ENCODE measurements around the gene NFATC2.

The NFATC2 gene

DNA sequence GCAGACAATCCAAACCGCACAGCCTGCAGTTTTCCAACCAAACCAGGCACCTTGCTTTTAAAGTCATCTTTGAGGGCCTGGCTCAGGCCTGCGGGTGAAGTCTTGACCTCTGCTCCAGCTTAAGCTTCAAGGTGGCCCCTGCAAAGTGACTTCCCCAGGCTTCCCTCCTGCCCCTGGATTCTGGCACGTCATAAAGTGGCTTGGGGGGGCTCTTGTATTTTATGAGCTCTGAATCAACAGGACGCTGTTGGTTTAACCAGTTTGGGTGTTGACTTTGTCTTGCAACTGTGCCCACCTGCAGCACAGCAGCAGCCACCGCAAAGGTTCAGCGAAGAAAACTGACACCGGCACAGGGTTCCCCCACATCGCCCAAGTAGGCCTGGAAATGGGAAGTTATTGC, 81.2 kb downstream of the NFATC2 start (continued):
- TF ChIP-seq, protein P1, sequence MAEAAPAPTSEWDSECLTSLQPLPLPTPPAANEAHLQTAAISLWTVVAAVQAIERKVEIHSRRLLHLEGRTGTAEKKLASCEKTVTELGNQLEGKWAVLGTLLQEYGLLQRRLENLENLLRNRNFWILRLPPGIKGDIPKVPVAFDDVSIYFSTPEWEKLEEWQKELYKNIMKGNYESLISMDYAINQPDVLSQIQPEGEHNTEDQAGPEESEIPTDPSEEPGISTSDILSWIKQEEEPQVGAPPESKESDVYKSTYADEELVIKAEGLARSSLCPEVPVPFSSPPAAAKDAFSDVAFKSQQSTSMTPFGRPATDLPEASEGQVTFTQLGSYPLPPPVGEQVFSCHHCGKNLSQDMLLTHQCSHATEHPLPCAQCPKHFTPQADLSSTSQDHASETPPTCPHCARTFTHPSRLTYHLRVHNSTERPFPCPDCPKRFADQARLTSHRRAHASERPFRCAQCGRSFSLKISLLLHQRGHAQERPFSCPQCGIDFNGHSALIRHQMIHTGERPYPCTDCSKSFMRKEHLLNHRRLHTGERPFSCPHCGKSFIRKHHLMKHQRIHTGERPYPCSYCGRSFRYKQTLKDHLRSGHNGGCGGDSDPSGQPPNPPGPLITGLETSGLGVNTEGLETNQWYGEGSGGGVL (tag by site-specific recombination; IDR thresholded peaks at IDR 0.05): no peak
- TF ChIP-seq ZNF302 (tag by site-specific recombination; IDR thresholded peaks at IDR 0.05; ENCODE audit: low read depth) (no peak), ZNF423 (tag by site-specific recombination; IDR thresholded peaks at IDR 0.05) (no peak), ZNF114 (tag by site-specific recombination; IDR thresholded peaks at IDR 0.05) (no peak), ZNF239 (tag by site-specific recombination; IDR thresholded peaks at IDR 0.05) (no peak), ZNF549 (tag by site-specific recombination; IDR thresholded peaks at IDR 0.05) (no peak), ZNF747 (tag by site-specific recombination; IDR thresholded peaks at IDR 0.05) (no peak), ZNF776 (tag by site-specific recombination; IDR thresholded peaks at IDR 0.05; ENCODE audit: borderline replicate concordance) (no peak), ZNF37A (tag by site-specific recombination; IDR thresholded peaks at IDR 0.05) (no peak), MYNN (tag by site-specific recombination; IDR thresholded peaks at IDR 0.05; ENCODE audit: borderline replicate concordance) (no peak), GLIS1 (tag by site-specific recombination; IDR thresholded peaks at IDR 0.05) (peak; percentile 99), ZNF157 (tag by site-specific recombination; IDR thresholded peaks at IDR 0.05) (no peak), ZNF585B (tag by site-specific recombination; IDR thresholded peaks at IDR 0.05) (no peak), OSR2 (tag by site-specific recombination; IDR thresholded peaks at IDR 0.05) (peak; percentile 59), GFI1B (tag by site-specific recombination; IDR thresholded peaks at IDR 0.05) (no peak), ZIC2 (tag by site-specific recombination; IDR thresholded peaks at IDR 0.05) (peak; percentile 90), ZNF792 (tag by site-specific recombination; IDR thresholded peaks at IDR 0.05) (no peak), SP2 (tag by site-specific recombination; IDR thresholded peaks at IDR 0.05) (no peak), ZNF248 (tag by site-specific recombination; IDR thresholded peaks at IDR 0.05) (no peak), ZNF19 (tag by site-specific recombination; IDR thresholded peaks at IDR 0.05; ENCODE audit: low read depth) (no peak), ZNF596 (tag by site-specific recombination; IDR thresholded peaks at IDR 0.05) (no peak), ZBTB7A (tag by site-specific recombination; IDR thresholded peaks at IDR 0.05; ENCODE audit: low read depth) (no peak)
- TF ChIP-seq, protein P2, sequence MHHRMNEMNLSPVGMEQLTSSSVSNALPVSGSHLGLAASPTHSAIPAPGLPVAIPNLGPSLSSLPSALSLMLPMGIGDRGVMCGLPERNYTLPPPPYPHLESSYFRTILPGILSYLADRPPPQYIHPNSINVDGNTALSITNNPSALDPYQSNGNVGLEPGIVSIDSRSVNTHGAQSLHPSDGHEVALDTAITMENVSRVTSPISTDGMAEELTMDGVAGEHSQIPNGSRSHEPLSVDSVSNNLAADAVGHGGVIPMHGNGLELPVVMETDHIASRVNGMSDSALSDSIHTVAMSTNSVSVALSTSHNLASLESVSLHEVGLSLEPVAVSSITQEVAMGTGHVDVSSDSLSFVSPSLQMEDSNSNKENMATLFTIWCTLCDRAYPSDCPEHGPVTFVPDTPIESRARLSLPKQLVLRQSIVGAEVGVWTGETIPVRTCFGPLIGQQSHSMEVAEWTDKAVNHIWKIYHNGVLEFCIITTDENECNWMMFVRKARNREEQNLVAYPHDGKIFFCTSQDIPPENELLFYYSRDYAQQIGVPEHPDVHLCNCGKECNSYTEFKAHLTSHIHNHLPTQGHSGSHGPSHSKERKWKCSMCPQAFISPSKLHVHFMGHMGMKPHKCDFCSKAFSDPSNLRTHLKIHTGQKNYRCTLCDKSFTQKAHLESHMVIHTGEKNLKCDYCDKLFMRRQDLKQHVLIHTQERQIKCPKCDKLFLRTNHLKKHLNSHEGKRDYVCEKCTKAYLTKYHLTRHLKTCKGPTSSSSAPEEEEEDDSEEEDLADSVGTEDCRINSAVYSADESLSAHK (tag by site-specific recombination; IDR thresholded peaks at IDR 0.05): no peak
- TF ChIP-seq, protein P3, sequence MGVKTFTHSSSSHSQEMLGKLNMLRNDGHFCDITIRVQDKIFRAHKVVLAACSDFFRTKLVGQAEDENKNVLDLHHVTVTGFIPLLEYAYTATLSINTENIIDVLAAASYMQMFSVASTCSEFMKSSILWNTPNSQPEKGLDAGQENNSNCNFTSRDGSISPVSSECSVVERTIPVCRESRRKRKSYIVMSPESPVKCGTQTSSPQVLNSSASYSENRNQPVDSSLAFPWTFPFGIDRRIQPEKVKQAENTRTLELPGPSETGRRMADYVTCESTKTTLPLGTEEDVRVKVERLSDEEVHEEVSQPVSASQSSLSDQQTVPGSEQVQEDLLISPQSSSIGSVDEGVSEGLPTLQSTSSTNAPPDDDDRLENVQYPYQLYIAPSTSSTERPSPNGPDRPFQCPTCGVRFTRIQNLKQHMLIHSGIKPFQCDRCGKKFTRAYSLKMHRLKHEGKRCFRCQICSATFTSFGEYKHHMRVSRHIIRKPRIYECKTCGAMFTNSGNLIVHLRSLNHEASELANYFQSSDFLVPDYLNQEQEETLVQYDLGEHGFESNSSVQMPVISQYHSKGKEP (tag by site-specific recombination; IDR thresholded peaks at IDR 0.05): peak; percentile 78; the same call in 1 of the 2 replicates
- TF ChIP-seq, protein P4, sequence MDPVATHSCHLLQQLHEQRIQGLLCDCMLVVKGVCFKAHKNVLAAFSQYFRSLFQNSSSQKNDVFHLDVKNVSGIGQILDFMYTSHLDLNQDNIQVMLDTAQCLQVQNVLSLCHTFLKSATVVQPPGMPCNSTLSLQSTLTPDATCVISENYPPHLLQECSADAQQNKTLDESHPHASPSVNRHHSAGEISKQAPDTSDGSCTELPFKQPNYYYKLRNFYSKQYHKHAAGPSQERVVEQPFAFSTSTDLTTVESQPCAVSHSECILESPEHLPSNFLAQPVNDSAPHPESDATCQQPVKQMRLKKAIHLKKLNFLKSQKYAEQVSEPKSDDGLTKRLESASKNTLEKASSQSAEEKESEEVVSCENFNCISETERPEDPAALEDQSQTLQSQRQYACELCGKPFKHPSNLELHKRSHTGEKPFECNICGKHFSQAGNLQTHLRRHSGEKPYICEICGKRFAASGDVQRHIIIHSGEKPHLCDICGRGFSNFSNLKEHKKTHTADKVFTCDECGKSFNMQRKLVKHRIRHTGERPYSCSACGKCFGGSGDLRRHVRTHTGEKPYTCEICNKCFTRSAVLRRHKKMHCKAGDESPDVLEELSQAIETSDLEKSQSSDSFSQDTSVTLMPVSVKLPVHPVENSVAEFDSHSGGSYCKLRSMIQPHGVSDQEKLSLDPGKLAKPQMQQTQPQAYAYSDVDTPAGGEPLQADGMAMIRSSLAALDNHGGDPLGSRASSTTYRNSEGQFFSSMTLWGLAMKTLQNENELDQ (tag by site-specific recombination; IDR thresholded peaks at IDR 0.05; ENCODE audit: low read depth): no peak
- TF ChIP-seq, protein P5, sequence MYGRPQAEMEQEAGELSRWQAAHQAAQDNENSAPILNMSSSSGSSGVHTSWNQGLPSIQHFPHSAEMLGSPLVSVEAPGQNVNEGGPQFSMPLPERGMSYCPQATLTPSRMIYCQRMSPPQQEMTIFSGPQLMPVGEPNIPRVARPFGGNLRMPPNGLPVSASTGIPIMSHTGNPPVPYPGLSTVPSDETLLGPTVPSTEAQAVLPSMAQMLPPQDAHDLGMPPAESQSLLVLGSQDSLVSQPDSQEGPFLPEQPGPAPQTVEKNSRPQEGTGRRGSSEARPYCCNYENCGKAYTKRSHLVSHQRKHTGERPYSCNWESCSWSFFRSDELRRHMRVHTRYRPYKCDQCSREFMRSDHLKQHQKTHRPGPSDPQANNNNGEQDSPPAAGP (tag by site-specific recombination; IDR thresholded peaks at IDR 0.05): no peak
- TF ChIP-seq, protein P6, sequence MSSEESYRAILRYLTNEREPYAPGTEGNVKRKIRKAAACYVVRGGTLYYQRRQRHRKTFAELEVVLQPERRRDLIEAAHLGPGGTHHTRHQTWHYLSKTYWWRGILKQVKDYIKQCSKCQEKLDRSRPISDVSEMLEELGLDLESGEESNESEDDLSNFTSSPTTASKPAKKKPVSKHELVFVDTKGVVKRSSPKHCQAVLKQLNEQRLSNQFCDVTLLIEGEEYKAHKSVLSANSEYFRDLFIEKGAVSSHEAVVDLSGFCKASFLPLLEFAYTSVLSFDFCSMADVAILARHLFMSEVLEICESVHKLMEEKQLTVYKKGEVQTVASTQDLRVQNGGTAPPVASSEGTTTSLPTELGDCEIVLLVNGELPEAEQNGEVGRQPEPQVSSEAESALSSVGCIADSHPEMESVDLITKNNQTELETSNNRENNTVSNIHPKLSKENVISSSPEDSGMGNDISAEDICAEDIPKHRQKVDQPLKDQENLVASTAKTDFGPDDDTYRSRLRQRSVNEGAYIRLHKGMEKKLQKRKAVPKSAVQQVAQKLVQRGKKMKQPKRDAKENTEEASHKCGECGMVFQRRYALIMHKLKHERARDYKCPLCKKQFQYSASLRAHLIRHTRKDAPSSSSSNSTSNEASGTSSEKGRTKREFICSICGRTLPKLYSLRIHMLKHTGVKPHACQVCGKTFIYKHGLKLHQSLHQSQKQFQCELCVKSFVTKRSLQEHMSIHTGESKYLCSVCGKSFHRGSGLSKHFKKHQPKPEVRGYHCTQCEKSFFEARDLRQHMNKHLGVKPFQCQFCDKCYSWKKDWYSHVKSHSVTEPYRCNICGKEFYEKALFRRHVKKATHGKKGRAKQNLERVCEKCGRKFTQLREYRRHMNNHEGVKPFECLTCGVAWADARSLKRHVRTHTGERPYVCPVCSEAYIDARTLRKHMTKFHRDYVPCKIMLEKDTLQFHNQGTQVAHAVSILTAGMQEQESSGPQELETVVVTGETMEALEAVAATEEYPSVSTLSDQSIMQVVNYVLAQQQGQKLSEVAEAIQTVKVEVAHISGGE (tag by site-specific recombination; conservative IDR thresholded peaks at IDR 0.05; ENCODE audit: low read depth): no peak
- TF ChIP-seq, protein P7, sequence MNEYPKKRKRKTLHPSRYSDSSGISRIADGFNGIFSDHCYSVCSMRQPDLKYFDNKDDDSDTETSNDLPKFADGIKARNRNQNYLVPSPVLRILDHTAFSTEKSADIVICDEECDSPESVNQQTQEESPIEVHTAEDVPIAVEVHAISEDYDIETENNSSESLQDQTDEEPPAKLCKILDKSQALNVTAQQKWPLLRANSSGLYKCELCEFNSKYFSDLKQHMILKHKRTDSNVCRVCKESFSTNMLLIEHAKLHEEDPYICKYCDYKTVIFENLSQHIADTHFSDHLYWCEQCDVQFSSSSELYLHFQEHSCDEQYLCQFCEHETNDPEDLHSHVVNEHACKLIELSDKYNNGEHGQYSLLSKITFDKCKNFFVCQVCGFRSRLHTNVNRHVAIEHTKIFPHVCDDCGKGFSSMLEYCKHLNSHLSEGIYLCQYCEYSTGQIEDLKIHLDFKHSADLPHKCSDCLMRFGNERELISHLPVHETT (tag by site-specific recombination; IDR thresholded peaks at IDR 0.05): no peak

All from HEK293 (cell line).